ENCODE measurements around the gene AURKB.

AURKB gene

GRCh38 chr17:8249621-8250500 lies 39.5 kb upstream of the AURKB start:
- peak overlapping the region; percentile 99 for H3K27ac ChIP-seq
- no peak for TF ChIP-seq CTCF (IDR thresholded peaks at IDR 0.05)
- no peak for TF ChIP-seq ZFX (IDR thresholded peaks at IDR 0.05; ENCODE audit: borderline replicate concordance)

DNA sequence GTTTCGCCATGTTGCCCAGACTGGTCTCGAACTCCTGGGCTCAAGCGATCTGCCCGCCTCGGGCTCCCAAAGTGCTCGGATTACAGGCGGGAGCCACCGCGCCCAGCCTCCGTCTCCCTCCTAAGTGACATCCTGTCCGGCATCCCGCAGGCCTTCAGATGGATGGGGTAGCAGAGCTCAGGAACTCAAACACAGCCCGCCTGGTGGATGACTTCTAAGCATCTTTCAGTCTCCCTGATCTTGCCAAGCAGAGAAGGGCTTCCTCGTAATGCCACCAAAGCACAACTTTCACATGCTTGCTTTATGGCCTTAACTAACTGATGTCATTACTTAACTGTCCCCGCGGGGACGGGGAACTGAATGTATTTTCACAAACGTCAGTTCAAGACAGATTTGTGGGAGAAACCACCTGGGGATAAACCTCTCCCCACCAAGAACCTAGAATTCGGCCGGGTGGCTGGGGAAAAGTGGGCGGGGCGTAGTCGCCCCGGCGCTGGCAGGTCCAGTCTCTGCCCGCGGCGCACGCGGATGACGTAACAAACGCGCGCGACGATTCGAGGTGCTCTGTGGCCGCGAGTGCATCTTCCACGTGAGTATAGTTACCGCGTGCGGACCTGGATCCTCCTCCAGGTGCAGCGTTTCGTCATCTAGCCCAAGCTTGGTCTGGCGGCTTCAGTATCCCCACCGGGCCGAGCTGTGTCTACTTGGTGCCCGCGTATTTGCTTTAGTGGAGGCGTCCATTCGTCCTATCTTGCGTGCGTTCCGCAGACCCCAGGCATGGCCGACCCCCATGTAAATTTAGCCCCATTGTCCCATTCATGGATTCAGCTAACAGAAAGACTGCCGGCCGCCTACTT lies 38.6 kb upstream of the AURKB start, which contains the start of gene PFAS:
Gene PFAS (plus strand): TSS at position 539 of the 857 bp plus-strand sequence. CDS start 4,649 bp downstream, outside the sequence.
- no peak for TF ChIP-seq ZFX (IDR thresholded peaks at IDR 0.05; ENCODE audit: borderline replicate concordance)
- no peak for TF ChIP-seq CTCF (IDR thresholded peaks at IDR 0.05)
- H3K27ac ChIP-seq = peak within 1 kb of the TSS; percentile 99

DNA sequence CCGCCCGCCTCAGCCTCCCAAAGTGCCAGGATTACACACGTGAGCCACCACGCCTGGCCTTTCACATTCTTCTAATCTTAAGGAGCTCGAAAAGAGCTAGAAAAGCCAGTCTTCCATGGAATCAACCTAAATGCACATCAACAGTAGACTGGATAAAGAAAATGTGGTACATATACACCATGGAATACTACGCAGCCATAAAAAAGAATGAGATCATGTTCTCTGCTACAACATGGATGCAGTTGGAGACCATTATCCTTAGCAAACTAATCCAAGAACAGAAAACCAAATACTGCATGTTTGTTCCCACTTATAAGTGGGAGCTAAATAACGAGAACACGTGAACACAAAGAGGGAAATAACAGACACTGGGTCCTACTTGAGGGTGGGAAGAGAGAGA lies 34.4 kb upstream of the AURKB start:
- H3K27ac ChIP-seq = no peak overlapping the region
- TF ChIP-seq CTCF (IDR thresholded peaks at IDR 0.05) = no peak
- no peak for TF ChIP-seq ZFX (IDR thresholded peaks at IDR 0.05; ENCODE audit: borderline replicate concordance)

DNA sequence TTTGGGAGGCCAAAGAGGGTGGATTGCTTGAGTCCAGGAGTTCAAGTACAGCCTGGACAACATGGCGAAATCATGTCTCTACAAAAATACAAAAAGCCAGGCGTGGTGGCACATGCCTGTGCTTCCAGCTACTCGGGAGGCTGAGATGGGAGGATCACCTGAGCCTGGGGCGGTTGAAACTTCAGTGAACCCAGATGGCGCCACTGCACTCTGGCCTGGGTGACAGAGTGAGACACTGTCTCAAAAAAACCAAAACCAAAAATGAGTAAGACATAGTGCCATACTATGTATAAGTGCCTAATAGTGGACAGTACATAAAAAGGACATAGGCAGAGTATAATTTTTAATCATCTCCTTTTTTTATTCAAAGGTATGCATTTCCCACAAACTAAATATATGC lies 33.5 kb upstream of the AURKB start:
- H3K27ac ChIP-seq = no peak overlapping the region
- no peak for TF ChIP-seq CTCF (IDR thresholded peaks at IDR 0.05)
- TF ChIP-seq ZFX (IDR thresholded peaks at IDR 0.05; ENCODE audit: borderline replicate concordance) = no peak

DNA sequence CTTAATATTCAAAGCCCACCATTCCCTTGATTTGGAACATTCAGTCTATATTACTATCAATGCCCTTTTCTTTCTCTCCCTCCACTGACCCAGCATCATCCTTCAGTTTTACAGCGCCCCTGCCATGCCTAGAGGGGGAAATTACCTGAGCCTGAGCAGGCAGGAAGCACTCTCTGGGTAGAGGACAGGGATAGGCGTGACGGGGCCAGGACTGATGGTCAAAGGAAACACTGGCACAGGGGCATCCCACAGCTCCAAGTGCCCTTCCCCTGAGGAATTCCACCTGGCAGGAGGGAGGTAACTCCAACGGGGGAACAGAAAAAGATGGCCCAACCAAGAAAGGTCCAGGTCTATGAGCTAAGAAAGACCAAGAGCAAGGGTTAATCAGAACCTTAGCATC lies 27.5 kb upstream of the AURKB start:
- TF ChIP-seq ZFX (IDR thresholded peaks at IDR 0.05; ENCODE audit: borderline replicate concordance) (no peak), CTCF (IDR thresholded peaks at IDR 0.05) (no peak)

GRCh38 chr17:8237175-8237574 lies 26.8 kb upstream of the AURKB start:
- TF ChIP-seq ZFX (IDR thresholded peaks at IDR 0.05; ENCODE audit: borderline replicate concordance) (no peak), CTCF (IDR thresholded peaks at IDR 0.05) (no peak)

More for the DNA sequence above, 27.5 kb upstream of the AURKB start:
- H3K27ac ChIP-seq = no peak overlapping the region

More at GRCh38 chr17:8237175-8237574, 26.8 kb upstream of the AURKB start:
- no peak overlapping the region for H3K27ac ChIP-seq
